ENCODE measurements around the gene KIRREL1.

The KIRREL1 gene

DNA sequence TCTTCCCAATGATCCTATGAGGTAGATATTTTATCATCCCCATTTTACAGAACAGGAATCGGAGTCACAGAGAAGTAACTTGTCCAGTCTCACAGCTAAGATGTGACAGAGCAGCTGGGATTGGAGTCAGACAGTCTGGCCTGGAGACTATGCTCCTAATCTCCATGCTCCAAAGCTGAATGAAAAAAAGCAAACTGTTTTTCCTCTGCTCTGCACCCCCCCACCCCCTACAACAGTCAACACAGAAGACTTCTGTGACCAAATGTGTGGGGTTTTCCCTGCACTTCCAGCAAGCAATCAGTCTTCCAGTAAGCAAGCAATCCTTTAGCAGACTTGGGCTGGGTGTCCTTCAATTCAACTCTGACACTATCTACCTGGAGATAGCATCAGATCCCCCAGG, 33.2 kb downstream of the KIRREL1 start:
- ChIA-PET POLR2A (no interaction called here), CTCF (interaction anchor here (1.5 to 2.9 kb wide), 2 partner anchors 10 to 35 kb away, joined by 7 to 19 read pairs; no protein-coding TSS in a partner anchor)
- Histone ChIP-seq H3K4me3 (ENCODE audit: control insufficient read depth in 1 of 7, extremely low read depth in 1 of 7, insufficient read depth in 4 of 7, low read depth in 2 of 7, low read length in 6 of 7) (no peak overlapping the region), H3K27me3 (replicated peaks in 2 of 5; ENCODE audit: control insufficient read depth in 4 of 5, insufficient read depth in 5 of 5, low read length in 4 of 5) (no peaks in the 10 kb centered on the region), H3K9me3 (ENCODE audit: control extremely low read depth in 1 of 5, control insufficient read depth in 4 of 5, insufficient read depth in 2 of 5, low read depth in 1 of 5, low read length in 4 of 5) (no peaks in the 10 kb centered on the region), H3K27ac (ENCODE audit: insufficient read depth in 1 of 2, low read depth in 1 of 2, low read length in 2 of 2, poor library complexity in 1 of 2, severe bottlenecking in 2 of 2) (no peak overlapping the region), H3K36me3 (ENCODE audit: control insufficient read depth in 4 of 4, insufficient read depth in 4 of 4, low read length in 3 of 4) (no peaks in the 10 kb centered on the region), H3K4me1 (ENCODE audit: control extremely low read depth in 1 of 4, control insufficient read depth in 4 of 4, insufficient read depth in 4 of 4, low read length in 3 of 4) (no peaks in the 10 kb centered on the region)
- 100% methylated on average over 1 of the region's 1 CpG for WGBS (ENCODE audit: insufficient coverage)
- DNase-seq = no peak

DNA sequence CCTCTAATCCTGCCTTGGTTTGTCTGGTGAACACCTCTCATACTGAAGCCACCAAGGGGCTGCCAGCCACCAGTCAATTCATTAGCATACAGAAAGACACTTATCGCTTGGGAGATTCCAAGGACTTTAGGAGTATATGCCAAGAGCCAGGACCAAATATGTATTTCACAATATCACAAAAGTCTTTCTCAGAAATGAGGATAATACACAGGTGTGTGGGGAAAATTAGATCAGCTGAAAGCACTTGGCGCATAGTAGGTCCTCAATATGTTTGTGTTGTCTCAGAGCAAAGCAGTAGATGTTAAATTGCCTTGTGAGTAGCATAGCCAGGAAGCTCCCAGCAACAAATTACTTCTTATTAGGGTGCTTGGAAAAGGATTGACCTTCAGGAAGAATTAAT, 34.1 kb downstream of the KIRREL1 start:
- Histone ChIP-seq H3K9me3 (ENCODE audit: control extremely low read depth in 1 of 5, control insufficient read depth in 4 of 5, insufficient read depth in 2 of 5, low read depth in 1 of 5, low read length in 4 of 5) (no peaks in the 10 kb centered on the region), H3K27ac (ENCODE audit: insufficient read depth in 1 of 2, low read depth in 1 of 2, low read length in 2 of 2, poor library complexity in 1 of 2, severe bottlenecking in 2 of 2) (no peak overlapping the region), H3K4me1 (ENCODE audit: control extremely low read depth in 1 of 4, control insufficient read depth in 4 of 4, insufficient read depth in 4 of 4, low read length in 3 of 4) (no peaks in the 10 kb centered on the region), H3K27me3 (replicated peaks in 2 of 5; ENCODE audit: control insufficient read depth in 4 of 5, insufficient read depth in 5 of 5, low read length in 4 of 5) (no peaks in the 10 kb centered on the region), H3K4me3 (ENCODE audit: control insufficient read depth in 1 of 7, extremely low read depth in 1 of 7, insufficient read depth in 4 of 7, low read depth in 2 of 7, low read length in 6 of 7) (no peak overlapping the region), H3K36me3 (ENCODE audit: control insufficient read depth in 4 of 4, insufficient read depth in 4 of 4, low read length in 3 of 4) (no peaks in the 10 kb centered on the region)
- no peak for DNase-seq
- WGBS (ENCODE audit: insufficient coverage) = 100% methylated on average over 1 of the region's 2 CpGs
- CTCF ChIA-PET = interaction anchor here (2.9 kb wide), 1 partner anchor 9 kb away, joined by 19 read pairs; no protein-coding TSS in a partner anchor
- POLR2A ChIA-PET = no interaction called here

DNA sequence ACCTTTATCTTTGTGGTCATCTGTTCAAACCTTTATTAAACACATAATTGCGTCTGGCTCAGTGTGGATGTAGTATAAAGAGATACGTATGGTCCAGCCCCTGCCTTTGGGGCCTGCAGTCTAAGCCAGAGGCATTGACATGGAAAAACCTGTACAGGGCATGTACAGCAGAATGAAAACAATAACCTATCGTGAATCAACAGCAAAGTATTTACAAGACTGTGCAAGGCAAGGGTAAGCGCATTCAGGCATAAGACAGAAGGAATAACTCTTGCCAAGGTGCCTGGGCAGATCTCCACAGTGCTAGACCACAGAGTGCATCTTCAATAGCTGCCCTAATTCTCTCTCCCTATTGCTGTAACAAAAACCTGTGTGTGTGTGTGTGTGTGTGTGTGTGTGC, 35.5 kb downstream of the KIRREL1 start:
- no peak for DNase-seq
- WGBS (ENCODE audit: insufficient coverage) = no CpG with 5 or more reads among the region's 4 CpGs
- no peaks in the 10 kb centered on the region for H3K36me3 ChIP-seq (ENCODE audit: control insufficient read depth in 4 of 4, insufficient read depth in 4 of 4, low read length in 3 of 4)
- no peaks in the 10 kb centered on the region for H3K9me3 ChIP-seq (ENCODE audit: control extremely low read depth in 1 of 5, control insufficient read depth in 4 of 5, insufficient read depth in 2 of 5, low read depth in 1 of 5, low read length in 4 of 5)
- no peaks in the 10 kb centered on the region for H3K4me1 ChIP-seq (ENCODE audit: control extremely low read depth in 1 of 4, control insufficient read depth in 4 of 4, insufficient read depth in 4 of 4, low read length in 3 of 4)
- no peak overlapping the region for H3K4me3 ChIP-seq (ENCODE audit: control insufficient read depth in 1 of 7, extremely low read depth in 1 of 7, insufficient read depth in 4 of 7, low read depth in 2 of 7, low read length in 6 of 7)
- ChIA-PET CTCF (interaction anchor here (0.9 to 1.3 kb wide), 2 partner anchors 10 to 36 kb away, joined by 3 to 4 read pairs; no protein-coding TSS in a partner anchor), POLR2A (no interaction called here)
- H3K27me3 ChIP-seq (replicated peaks in 2 of 5; ENCODE audit: control insufficient read depth in 4 of 5, insufficient read depth in 5 of 5, low read length in 4 of 5) = no peaks in the 10 kb centered on the region
- H3K27ac ChIP-seq (ENCODE audit: insufficient read depth in 1 of 2, low read depth in 1 of 2, low read length in 2 of 2, poor library complexity in 1 of 2, severe bottlenecking in 2 of 2) = no peak overlapping the region

- ChIA-PET CTCF (interaction anchor here (0.9 to 9.9 kb wide), 13 partner anchors 9 to 90 kb away, joined by 3 to 103 read pairs (median 4); partner anchors contain the start of gene KIRREL1), POLR2A (no interaction called here)
- Histone ChIP-seq H3K27me3 (replicated peaks in 2 of 5; ENCODE audit: control insufficient read depth in 4 of 5, insufficient read depth in 5 of 5, low read length in 4 of 5) (no peaks in the 10 kb centered on the region), H3K9me3 (ENCODE audit: control extremely low read depth in 1 of 5, control insufficient read depth in 4 of 5, insufficient read depth in 2 of 5, low read depth in 1 of 5, low read length in 4 of 5) (no peaks in the 10 kb centered on the region), H3K27ac (ENCODE audit: insufficient read depth in 1 of 2, low read depth in 1 of 2, low read length in 2 of 2, poor library complexity in 1 of 2, severe bottlenecking in 2 of 2) (no peak overlapping the region), H3K4me3 (ENCODE audit: control insufficient read depth in 1 of 7, extremely low read depth in 1 of 7, insufficient read depth in 4 of 7, low read depth in 2 of 7, low read length in 6 of 7) (no peak overlapping the region), H3K4me1 (ENCODE audit: control extremely low read depth in 1 of 4, control insufficient read depth in 4 of 4, insufficient read depth in 4 of 4, low read length in 3 of 4) (peaks cover 0 to 8% (median 4%) of the 10 kb centered on the region in 4 experiments), H3K36me3 (ENCODE audit: control insufficient read depth in 4 of 4, insufficient read depth in 4 of 4, low read length in 3 of 4) (no peaks in the 10 kb centered on the region)
- no peak for DNase-seq
- 100% methylated on average over 1 of the region's 3 CpGs for WGBS (ENCODE audit: insufficient coverage)
Measured at GRCh38 chr1:158035014-158035413, 41.6 kb downstream of the KIRREL1 start.

- no peaks in the 10 kb centered on the region for H3K27me3 ChIP-seq (replicated peaks in 2 of 5; ENCODE audit: control insufficient read depth in 4 of 5, insufficient read depth in 5 of 5, low read length in 4 of 5)
- DNase-seq = peak; percentile 66 to 77 (median 66)
- no peaks in the 10 kb centered on the region for H3K9me3 ChIP-seq (ENCODE audit: control extremely low read depth in 1 of 5, control insufficient read depth in 4 of 5, insufficient read depth in 2 of 5, low read depth in 1 of 5, low read length in 4 of 5)
- POLR2A ChIA-PET = no interaction called here
- no peak overlapping the region for H3K27ac ChIP-seq (ENCODE audit: insufficient read depth in 1 of 2, low read depth in 1 of 2, low read length in 2 of 2, poor library complexity in 1 of 2, severe bottlenecking in 2 of 2)
- no peak overlapping the region for H3K4me3 ChIP-seq (ENCODE audit: control insufficient read depth in 1 of 7, extremely low read depth in 1 of 7, insufficient read depth in 4 of 7, low read depth in 2 of 7, low read length in 6 of 7)
- H3K36me3 ChIP-seq (ENCODE audit: control insufficient read depth in 4 of 4, insufficient read depth in 4 of 4, low read length in 3 of 4) = no peaks in the 10 kb centered on the region
- WGBS (ENCODE audit: insufficient coverage) = 95% methylated on average over 5 of the region's 8 CpGs
- peaks cover 0 to 8% (median 4%) of the 10 kb centered on the region in 4 experiments for H3K4me1 ChIP-seq (ENCODE audit: control extremely low read depth in 1 of 4, control insufficient read depth in 4 of 4, insufficient read depth in 4 of 4, low read length in 3 of 4)
- CTCF ChIA-PET = interaction anchor here (1.0 to 9.9 kb wide), 13 partner anchors 9 to 70 kb away, joined by 3 to 103 read pairs (median 7); partner anchors contain the start of gene KIRREL1
Measured at GRCh38 chr1:158035976-158036583, 42.6 kb downstream of the KIRREL1 start.

- H3K36me3 ChIP-seq (ENCODE audit: control insufficient read depth in 4 of 4, insufficient read depth in 4 of 4, low read length in 3 of 4) = no peaks in the 10 kb centered on the region
- CTCF ChIA-PET = interaction anchor here (1.0 to 9.9 kb wide), 19 partner anchors 9 to 86 kb away, joined by 3 to 103 read pairs (median 5); partner anchors contain the start of gene KIRREL1
- 88% methylated on average over 14 of the region's 17 CpGs for WGBS (ENCODE audit: insufficient coverage)
- H3K27ac ChIP-seq (ENCODE audit: insufficient read depth in 1 of 2, low read depth in 1 of 2, low read length in 2 of 2, poor library complexity in 1 of 2, severe bottlenecking in 2 of 2) = no peak overlapping the region
- no peaks in the 10 kb centered on the region for H3K27me3 ChIP-seq (replicated peaks in 2 of 5; ENCODE audit: control insufficient read depth in 4 of 5, insufficient read depth in 5 of 5, low read length in 4 of 5)
- POLR2A ChIA-PET = interaction anchor here (0.6 kb wide), 1 partner anchor 38 kb away, joined by 3 read pairs; no protein-coding TSS in a partner anchor
- H3K4me3 ChIP-seq (ENCODE audit: control insufficient read depth in 1 of 7, extremely low read depth in 1 of 7, insufficient read depth in 4 of 7, low read depth in 2 of 7, low read length in 6 of 7) = no peak overlapping the region
- no peak for DNase-seq
- H3K9me3 ChIP-seq (ENCODE audit: control extremely low read depth in 1 of 5, control insufficient read depth in 4 of 5, insufficient read depth in 2 of 5, low read depth in 1 of 5, low read length in 4 of 5) = no peaks in the 10 kb centered on the region
- H3K4me1 ChIP-seq (ENCODE audit: control extremely low read depth in 1 of 4, control insufficient read depth in 4 of 4, insufficient read depth in 4 of 4, low read length in 3 of 4) = peaks cover 0 to 8% (median 4%) of the 10 kb centered on the region in 4 experiments
Measured at GRCh38 chr1:158037008-158037865, 43.8 kb downstream of the KIRREL1 start.
